22Rv1 (cell line): Measurements from ENCODE around the gene NMT2.

Experiments
- ZFX ChIP-seq: fragments of 450-650 bp; IDR thresholded peaks from 2 replicates; pipeline ENCODE4 v1.6.1; 2017; ENCODE audit warnings: antibody characterized with exemption, borderline replicate concordance
- TF ChIP-seq, protein P1 (sequence below): fragments of 450-650 bp; IDR thresholded peaks from 2 replicates; pipeline ENCODE4 v1.5.1; 2017; ENCODE audit warnings: mild to moderate bottlenecking

GRCh38 chr10:15163253-15163828 lies 5.2 kb downstream of the NMT2 start:
- TF ChIP-seq, protein P1, sequence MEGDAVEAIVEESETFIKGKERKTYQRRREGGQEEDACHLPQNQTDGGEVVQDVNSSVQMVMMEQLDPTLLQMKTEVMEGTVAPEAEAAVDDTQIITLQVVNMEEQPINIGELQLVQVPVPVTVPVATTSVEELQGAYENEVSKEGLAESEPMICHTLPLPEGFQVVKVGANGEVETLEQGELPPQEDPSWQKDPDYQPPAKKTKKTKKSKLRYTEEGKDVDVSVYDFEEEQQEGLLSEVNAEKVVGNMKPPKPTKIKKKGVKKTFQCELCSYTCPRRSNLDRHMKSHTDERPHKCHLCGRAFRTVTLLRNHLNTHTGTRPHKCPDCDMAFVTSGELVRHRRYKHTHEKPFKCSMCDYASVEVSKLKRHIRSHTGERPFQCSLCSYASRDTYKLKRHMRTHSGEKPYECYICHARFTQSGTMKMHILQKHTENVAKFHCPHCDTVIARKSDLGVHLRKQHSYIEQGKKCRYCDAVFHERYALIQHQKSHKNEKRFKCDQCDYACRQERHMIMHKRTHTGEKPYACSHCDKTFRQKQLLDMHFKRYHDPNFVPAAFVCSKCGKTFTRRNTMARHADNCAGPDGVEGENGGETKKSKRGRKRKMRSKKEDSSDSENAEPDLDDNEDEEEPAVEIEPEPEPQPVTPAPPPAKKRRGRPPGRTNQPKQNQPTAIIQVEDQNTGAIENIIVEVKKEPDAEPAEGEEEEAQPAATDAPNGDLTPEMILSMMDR: no peak
- no peak for TF ChIP-seq ZFX
